ENCODE results near the gene OTOF. TPM values are rescaled to one million over a fixed set of nuclear protein-coding genes. Genes with fewer than 3 reads are reported as not detected.

The OTOF gene
- total and polyA plus RNA-seq, 12 donors: 0.03 to 0.25 (median 0.08) TPM; not detected in 8

GRCh38 chr2:26432859-26433258 is 45.1 kb downstream of the OTOF start:
- no peaks in the 10 kb centered on the region for H3K27me3 ChIP-seq
- no peak for TF ChIP-seq CTCF (IDR thresholded peaks at IDR 0.05)
- DNase-seq: no peak
- no peaks in the 10 kb centered on the region for H3K36me3 ChIP-seq
- H3K27ac ChIP-seq: no peak overlapping the region
- 25 to 35% methylated on average over 2 of the region's 2 CpGs for WGBS, 2 donors
- intact Hi-C loops (cut with DNase I): no loop called here
- peaks cover 0 to 7% (median 0%) of the 10 kb centered on the region in 9 donors for H3K4me1 ChIP-seq
- no peak overlapping the region for H3K4me3 ChIP-seq
- H3K9me3 ChIP-seq: no peaks in the 10 kb centered on the region
- no peak for ATAC-seq

GRCh38 chr2:26432363-26432762 is 45.6 kb downstream of the OTOF start:
- TF ChIP-seq CTCF (IDR thresholded peaks at IDR 0.05): no peak
- H3K4me3 ChIP-seq: no peak overlapping the region
- no peaks in the 10 kb centered on the region for H3K9me3 ChIP-seq
- ATAC-seq (no peak), DNase-seq (no peak)
- H3K36me3 ChIP-seq: no peaks in the 10 kb centered on the region
- no peaks in the 10 kb centered on the region for H3K27me3 ChIP-seq
- peaks cover 0 to 7% (median 0%) of the 10 kb centered on the region in 9 donors for H3K4me1 ChIP-seq
- H3K27ac ChIP-seq: no peak overlapping the region
- intact Hi-C loops (cut with DNase I): no loop called here

- DNase-seq: no peak
- H3K4me1 ChIP-seq: peaks cover 0 to 7% (median 0%) of the 10 kb centered on the region in 9 donors
- H3K27ac ChIP-seq: no peak overlapping the region
- no peak for TF ChIP-seq CTCF (IDR thresholded peaks at IDR 0.05)
- intact Hi-C loops (cut with DNase I): no loop called here
- no peak overlapping the region for H3K4me3 ChIP-seq
- H3K36me3 ChIP-seq: no peaks in the 10 kb centered on the region
- no peaks in the 10 kb centered on the region for H3K27me3 ChIP-seq
- H3K9me3 ChIP-seq: no peaks in the 10 kb centered on the region
- WGBS, 2 donors: 90 to 93% methylated on average over 7 of the region's 7 CpGs
- no peak for ATAC-seq
Observed at GRCh38 chr2:26430826-26431225, 47.1 kb downstream of the OTOF start.

GRCh38 chr2:26429779-26430578 is 47.9 kb downstream of the OTOF start:
- WGBS, 2 donors: 49 to 63% methylated on average over 8 of the region's 8 CpGs
- ATAC-seq: peak in 7 of 8 donors; percentile 67 to 97 (median 79)
- DNase-seq: peak; percentile 21 to 64

More at GRCh38 chr2:26429779-26430578, 47.9 kb downstream of the OTOF start:
- intact Hi-C loops (cut with DNase I): no loop called here
- H3K9me3 ChIP-seq: no peaks in the 10 kb centered on the region
- TF ChIP-seq CTCF (IDR thresholded peaks at IDR 0.05): no peak
- H3K36me3 ChIP-seq: no peaks in the 10 kb centered on the region
- no peak overlapping the region for H3K27ac ChIP-seq
- no peak overlapping the region for H3K4me3 ChIP-seq
- peaks cover 0 to 7% (median 0%) of the 10 kb centered on the region in 9 donors for H3K4me1 ChIP-seq
- no peaks in the 10 kb centered on the region for H3K27me3 ChIP-seq
